Sciatic nerve (tissue), 2 donors: ENCODE data around the gene CPT1A. TPM values are rescaled to one million over a fixed set of nuclear protein-coding genes. Genes with fewer than 3 reads are reported as not detected.

Source experiments
- ATAC-seq: fragments of 200-7000 bp; cut with Tn5 transposase; one replicate; pipeline ENCODE4 v1.9.1; 2020; ENCODE audit warnings: mild to moderate bottlenecking, moderate library complexity
- DNase-seq: peaks from one replicate; pipeline ENCODE4 v3.0.0-alpha.2; 2020; ENCODE audit warnings: low spot score
- intact Hi-C: fragments of 100-400 bp; cut with DNase I; formaldehyde crosslinking; loops from one replicate; pipeline ENCODE4 v1.14.2; 2022
- total RNA-seq: library from RNA; stranded (reverse); fragmentation: NEBNext Ultra II Directional; extraction: Animal tissue kit (Norgen Biotek cat#: 25700); gene quantifications from one replicate; pipeline ENCODE4 v1.2.1, GENCODE V29; 2021
- donor health status: DM: no; HTN: no; CAD: no.
- donor health status: DM: no; HTN: no; CAD: no.

CPT1A gene
- total RNA-seq, 1 donor from 2014 or later: 55.9 TPM

GRCh38 chr11:68855205-68855981 is 13.7 kb upstream of the CPT1A start:
- intact Hi-C loops: no loop called here
- peak; percentile 83 for DNase-seq

GRCh38 chr11:68854273-68854958 is 12.7 kb upstream of the CPT1A start:
- ATAC-seq (no peak), DNase-seq (no peak)

More at GRCh38 chr11:68855205-68855981, 13.7 kb upstream of the CPT1A start:
- ATAC-seq: peak; percentile 77

GRCh38 chr11:68852628-68853027 is 10.9 kb upstream of the CPT1A start:
- intact Hi-C loops: no loop called here

More at GRCh38 chr11:68854273-68854958, 12.7 kb upstream of the CPT1A start:
- intact Hi-C loops: no loop called here

GRCh38 chr11:68848429-68848828 is 6.7 kb upstream of the CPT1A start:
- intact Hi-C loops: no loop called here
- no peak for DNase-seq
- no peak for ATAC-seq

More at GRCh38 chr11:68852628-68853027, 10.9 kb upstream of the CPT1A start:
- DNase-seq (no peak), ATAC-seq (no peak)

GRCh38 chr11:68847395-68847794 is 5.7 kb upstream of the CPT1A start:
- ATAC-seq: no peak
- intact Hi-C loops: no loop called here
- DNase-seq: no peak

GRCh38 chr11:68845351-68846002 is 3.8 kb upstream of the CPT1A start:
- ATAC-seq (peak; percentile 60), DNase-seq (no peak)
- intact Hi-C loops: no loop called here

- ATAC-seq: no peak
- no peak for DNase-seq
- intact Hi-C loops: no loop called here
Measured at GRCh38 chr11:68844801-68845200, 3.1 kb upstream of the CPT1A start.

- DNase-seq: no peak
- ATAC-seq: no peak
- intact Hi-C loops: no loop called here
Measured at GRCh38 chr11:68844376-68844775, 2.7 kb upstream of the CPT1A start.

- ATAC-seq (no peak), DNase-seq (no peak)
- intact Hi-C loops: no loop called here
Measured at GRCh38 chr11:68843703-68844312, 2.1 kb upstream of the CPT1A start.

- ATAC-seq (no peak), DNase-seq (no peak)
- intact Hi-C loops: no loop called here
Measured at GRCh38 chr11:68843052-68843561, 1.4 kb upstream of the CPT1A start.

- intact Hi-C loops: no loop called here
- DNase-seq (no peak), ATAC-seq (no peak)
Measured at GRCh38 chr11:68842427-68843051, 823 bp upstream of the CPT1A start.

- ATAC-seq: peak; percentile 2
- intact Hi-C loops: no loop called here
Measured at GRCh38 chr11:68840661-68841653, 759 bp downstream of the CPT1A start.

GRCh38 chr11:68839911-68840641 is 1.6 kb downstream of the CPT1A start:
- DNase-seq: no peak
- intact Hi-C loops: no loop called here
- ATAC-seq: peak; percentile 2

More at GRCh38 chr11:68840661-68841653, 759 bp downstream of the CPT1A start:
- peak; percentile 74 for DNase-seq

- intact Hi-C loops: no loop called here
- ATAC-seq (peak; percentile 93), DNase-seq (peak; percentile 97)
Measured at GRCh38 chr11:68839054-68839865, 2.5 kb downstream of the CPT1A start.

GRCh38 chr11:68838572-68838964 is 3.1 kb downstream of the CPT1A start:
- DNase-seq: no peak
- intact Hi-C loops: no loop called here
- ATAC-seq: peak; percentile 23
